ENCODE measurements around the gene KRT14.
"Not testable (repeated sequence)": the region's sequence is repeated elsewhere in the genome, so short reads cannot be mapped to it uniquely, and the experiment has no call there.

Gene KRT14

DNA sequence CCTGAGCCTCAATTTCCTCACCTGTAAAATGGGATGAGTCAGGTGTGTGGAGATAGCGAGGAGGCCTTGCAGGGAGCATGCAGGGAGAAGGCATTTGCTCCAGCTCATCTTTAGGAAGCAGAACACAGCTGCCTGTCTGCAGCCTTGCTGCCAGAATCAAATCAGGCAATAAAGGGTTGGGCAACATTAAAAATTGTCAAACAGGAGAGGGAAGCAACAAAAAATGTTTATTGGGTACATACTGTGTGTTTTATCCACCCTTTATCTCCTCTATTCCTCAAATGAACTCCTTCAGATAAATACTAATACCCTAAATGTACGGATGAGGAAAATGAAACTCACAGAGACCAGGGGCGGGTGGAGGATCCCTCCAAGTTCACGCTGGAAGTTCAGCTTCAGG, 13.6 kb upstream of the KRT14 start:
- DNase-seq = no peak

DNA sequence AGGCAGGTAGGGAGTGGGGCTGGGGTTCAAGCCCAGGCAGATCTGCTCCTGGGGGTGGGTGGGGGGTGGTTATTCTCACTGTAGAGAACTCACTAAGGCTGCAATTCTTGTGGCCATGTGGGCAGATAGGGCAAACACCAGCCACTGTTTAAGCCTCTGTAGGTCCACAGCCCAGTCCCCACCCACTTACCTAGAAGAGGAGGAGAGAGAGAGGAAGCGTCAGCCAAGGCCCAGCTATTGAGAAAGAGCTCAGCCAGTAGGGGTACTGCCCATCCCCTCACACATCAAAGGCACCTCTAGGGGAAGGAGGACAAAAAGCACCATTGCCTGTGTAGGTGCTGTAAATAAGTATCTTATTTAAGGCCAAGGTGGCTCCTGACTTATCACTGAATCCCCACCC, 13.0 kb upstream of the KRT14 start:
- DNase-seq = no peak

DNA sequence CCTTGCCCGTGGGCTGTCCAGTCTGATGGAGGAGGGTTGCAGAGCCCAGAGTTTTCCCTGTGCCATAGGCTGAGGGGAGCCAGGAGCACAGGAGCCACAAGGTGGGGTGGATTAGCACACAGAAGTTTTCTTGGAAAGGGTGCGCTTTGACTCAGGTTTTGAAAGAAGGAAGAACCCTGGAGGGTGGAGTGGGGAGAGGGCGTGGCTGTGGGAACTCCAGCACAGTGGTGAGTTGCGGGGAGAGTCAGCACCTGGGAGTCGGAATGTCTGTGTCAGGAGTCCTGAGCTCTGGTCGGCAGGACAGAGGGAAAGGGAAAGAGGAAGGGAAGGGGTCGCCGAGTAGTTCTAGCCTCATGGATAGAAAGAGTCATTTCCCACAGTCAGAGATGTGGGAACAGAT, 8.9 kb upstream of the KRT14 start:
- no peak for DNase-seq

DNA sequence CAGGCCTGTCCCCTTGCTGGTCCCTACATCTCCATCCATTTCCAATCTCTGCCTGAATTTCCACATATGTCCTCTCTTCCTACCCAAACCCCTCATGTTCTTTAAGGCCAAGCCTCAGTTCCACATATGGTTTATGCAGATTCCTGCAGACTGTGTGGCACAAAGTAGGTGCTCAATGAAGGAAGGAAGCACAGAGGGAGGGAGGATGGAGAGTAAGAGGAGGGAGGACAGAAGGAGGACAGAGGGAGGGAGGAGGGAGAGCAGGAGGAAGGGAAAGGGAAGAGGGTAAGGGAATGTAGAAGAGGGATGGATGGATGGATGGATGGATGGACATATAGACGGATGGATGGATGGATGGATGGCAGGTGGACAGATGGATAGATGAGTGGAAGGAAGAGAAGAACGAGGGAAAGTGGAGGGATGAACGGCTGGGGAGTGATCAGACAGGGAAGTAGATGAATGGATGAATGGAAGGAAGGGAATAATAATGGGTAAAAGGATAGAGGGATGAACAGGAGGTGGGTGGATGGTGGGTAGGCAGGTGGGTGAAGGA, 7.7 kb upstream of the KRT14 start:
- no peak for DNase-seq

DNA sequence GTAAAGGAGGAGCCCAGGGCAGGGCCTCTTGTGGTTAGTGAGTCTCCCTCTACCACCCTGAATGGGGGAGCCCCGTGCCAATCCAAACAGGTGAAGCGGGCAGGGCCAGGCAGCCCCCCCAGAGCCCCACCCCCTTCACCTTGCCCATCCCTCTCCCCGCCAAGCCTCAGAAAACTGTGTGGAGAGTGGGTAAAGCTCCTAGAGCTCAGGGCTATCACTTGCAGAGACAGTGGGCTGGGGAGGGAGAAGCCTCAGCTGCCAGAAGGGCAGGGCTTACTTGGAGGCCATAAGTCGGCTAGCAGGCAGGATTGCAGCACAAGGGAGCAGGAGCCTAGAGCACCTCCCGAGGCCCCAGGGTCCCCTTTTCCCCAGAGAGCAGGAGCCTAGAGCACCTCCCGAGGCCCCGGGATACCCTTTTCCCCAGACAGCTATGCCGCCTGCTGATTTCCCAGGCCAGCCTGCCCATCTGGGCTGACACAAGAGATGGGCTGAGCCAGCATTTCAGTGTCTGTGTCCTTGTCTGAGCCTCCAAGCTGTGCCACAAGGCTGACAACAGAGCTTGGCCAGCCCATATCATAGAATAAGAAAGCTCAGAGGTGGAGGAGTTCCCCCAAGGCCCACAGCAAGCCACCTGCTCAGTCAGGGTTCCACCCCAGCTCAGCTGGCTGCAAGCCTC, 6.7 kb upstream of the KRT14 start:
- DNase-seq = no peak

DNA sequence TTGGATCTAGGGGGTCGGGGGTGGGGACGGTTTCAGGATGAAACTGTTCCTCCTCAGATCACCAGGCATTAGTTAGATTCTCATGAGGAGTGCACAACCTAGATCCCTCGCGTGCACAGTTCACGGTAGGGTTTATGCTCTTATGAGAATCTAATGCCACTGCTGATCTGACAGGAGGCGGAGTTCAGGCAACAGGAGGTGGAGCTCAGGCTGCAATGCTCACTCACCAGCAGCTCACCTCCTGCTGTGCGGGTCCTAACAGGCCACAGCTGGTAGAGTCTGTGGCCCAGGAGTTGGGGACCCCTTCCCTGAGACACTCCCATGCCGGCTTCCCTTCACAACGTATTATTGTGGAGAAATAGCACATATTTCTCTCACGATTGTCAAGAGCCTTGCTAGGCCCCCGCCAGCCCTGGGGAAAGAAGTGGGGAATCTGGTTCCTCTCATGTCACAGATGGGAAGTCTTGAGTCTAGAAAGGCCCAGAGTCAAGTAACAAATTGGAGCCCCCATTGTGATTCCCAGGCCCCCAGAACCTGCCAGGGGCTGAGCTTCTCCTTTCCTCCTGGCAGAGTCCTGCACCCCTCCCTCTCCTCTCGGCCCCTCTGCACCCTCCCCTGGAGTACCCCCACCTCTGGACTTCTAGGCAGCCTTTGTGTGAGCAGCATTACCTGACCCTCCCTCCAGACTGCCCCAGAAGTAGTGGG, 6.1 kb upstream of the KRT14 start:
- no peak for DNase-seq

DNA sequence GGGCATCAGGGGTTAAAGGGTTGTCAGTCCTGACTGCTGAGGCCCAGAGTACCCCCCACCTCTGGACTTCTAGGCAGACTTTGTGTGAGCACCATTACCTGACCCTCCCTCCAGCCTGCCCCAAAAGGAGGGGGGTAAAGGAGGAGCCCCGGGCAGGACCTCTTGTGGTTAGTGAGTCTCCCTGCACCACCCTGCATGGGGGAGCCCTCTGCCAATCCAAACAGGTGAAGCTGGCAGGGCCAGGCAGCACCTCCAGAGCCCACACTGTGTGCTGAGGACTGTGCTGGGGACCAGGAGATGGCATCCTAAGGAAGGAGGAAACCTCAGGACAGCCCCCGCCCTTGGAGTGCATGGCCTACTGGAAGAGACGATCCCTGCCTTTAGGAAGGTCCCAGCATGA, 2.6 kb upstream of the KRT14 start:
- DNase-seq = no peak

DNA sequence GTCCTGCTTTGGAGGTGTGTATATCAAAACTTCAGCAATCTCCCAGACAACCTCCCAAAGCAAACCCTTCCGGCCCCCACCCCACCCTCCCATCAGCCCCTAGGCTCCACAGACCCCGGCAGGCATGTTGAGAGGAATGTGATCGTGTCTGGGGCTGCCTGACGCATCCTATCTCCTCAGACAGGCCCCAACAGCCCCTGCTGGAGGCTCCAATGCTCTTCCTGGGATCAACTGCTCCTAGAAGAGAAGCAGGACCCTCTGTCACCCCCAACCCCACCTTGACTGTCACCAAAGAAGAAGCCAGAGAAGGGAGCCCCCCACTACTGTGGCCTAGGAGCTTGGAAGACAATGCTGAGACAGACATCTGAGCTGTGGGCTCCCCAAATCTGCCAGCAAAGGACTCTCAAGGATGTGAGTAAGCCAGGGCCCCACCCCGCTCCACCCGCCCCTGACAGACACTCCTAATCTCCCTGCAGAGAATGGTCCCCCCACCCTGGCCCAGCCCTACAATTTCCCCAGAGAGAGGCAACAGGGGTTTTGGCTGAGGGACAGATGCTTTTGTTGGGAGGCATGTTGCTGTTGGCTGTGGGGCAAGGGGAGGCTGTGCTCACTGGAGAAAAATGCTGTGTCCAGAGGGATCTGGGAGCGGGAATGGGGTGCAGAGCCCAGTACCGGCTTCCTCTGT, 1.6 kb upstream of the KRT14 start:
- no peak for DNase-seq

DNA sequence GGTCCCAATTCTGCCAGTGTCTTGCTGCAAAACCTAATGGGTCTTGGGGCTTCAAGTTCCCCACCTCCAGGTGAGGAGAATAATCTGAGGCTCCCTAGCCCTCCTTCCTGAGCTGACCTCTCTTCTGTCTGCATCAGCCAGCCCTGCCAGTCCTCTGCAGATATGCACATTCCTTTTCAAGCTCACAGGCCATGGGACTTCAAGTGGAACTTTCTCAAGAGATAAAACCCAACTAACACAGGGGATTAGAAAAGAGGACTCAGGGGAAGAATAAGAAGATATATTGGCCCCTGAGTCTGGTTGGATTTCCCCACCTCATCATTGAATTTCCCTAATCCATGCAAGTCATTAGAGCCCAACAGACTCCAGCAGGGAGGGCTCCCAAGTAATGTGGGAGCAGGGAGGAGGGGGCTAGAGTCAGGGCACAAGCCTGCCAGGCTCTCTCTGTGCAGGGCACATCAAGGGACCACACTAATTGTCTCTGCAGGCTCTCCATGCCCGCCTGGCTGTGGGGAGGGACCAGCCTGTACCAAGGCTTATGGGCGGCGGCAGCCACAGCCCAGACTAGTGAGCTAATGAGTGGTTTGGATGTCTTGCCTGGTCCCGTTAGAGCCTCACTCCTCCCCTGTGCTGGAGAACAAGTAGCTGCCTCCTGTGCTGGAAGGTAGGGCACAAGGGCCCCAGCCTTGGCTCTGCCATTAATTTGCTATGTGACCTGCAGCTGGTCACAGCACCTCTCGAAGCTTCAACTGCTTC, 1.2 kb downstream of the KRT14 start:
- DNase-seq = no peak

DNA sequence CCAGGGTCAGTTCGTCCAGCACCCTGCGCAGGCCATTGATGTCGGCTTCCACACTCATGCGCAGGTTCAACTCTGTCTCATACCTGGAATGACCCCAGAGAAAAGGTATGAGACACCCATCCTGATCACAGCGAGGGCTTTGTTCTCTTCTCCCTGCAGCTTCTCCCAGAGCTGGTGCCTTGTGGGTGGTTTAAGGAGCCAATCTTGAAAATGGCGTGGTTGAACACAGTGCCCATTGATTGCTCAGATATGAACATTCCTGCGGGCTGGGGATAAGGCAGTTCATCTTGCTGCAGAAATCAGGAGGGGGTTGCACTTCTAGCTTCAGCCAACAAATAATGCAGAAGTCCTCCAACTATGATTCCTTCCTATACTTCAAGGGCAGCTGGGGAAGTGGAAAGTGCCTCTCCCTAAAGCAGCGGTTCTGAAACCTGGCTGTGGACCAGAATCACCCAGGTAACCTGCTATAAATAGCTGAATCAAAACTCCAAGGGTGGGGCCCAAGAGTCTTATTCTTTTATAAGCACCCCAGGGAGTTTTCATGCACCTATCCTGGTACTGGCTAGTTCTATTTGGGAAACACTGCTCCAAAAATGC, 2.3 kb downstream of the KRT14 start:
- not testable (repeated sequence) for DNase-seq

DNA sequence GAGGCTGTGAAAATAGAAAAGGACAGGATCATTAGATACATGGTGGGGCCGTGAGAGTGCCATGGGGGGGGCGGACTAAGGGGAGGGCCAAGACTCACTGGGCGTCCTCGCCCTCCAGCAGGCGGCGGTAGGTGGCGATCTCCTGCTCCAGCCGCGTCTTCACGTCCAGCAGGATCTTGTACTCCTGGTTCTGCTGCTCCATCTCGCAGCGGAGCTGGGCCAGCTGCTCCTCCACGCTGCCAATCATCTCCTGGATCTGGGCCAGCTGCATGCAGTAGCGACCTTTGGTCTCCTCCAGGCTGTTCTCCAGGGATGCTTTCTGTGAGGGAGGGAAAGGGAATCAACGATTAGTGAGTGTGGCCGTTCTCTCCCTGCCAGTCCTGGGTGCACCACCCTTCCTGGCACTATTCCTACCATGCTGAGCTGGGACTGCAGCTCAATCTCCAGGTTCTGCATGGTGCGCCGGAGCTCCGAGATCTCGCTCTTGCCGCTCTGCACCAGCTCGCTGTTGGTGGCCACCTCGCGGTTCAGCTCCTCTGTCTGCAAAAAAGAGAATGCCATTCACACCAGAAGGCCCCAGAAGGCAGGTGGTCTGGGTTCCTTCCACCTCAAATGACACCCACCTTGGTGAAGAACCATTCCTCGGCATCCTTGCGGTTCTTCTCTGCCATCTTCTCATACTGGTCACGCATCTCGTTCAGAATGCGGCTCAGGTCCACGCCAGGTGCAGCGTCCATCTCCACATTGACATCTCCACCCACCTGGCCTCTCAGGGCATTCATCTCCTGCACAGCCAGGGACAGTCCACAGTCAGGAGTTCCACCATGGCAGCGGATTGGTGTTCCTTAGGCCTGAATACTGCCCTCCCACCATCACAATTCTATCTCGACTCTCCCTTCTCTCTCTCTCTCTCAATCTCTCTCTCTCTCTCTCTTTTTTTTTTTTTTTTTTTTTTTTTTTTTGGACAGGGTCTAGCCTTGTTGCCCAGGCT, 3.3 kb downstream of the KRT14 start:
- DNase-seq = no peak

DNA sequence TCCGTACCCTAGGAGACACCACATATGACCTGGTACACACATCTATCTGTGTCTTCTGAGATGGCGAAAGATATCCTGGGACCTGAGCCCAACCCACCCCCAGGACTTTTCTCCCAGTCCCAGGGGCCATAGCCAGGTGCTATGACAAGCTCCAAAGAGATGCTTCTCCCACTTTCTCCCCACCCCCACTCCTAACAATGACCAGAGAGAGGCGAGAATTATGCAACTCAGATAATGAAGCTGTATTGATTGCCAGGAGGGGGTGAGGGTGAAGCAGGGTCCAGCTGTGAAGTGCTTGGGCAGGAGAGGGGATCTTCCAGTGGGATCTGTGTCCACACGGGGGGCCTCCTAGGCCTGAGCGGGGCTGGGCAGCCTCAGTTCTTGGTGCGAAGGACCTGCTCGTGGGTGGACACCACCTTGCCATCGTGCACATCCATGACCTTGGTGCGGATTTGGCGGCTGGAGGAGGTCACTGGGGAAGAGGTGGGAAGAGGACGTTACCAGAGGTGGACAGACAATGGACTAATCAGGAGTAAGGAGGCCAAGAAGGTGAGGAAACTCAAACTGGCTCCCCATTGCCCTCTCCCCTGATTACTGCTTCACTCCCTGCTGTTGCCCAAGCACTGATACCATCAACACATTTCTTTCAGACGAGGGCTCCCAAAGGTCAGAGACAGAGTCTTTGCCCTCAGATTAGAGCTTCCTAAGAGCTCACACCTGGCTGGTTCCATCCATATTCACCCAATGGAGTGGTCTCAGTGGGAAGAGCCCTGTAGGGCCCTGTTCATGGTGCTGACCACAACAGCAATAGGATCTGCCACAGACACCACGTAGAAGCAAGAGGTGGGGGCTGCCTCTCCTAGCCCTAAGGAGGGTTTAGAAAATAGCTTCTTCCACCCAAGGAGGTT, 4.4 kb downstream of the KRT14 start:
- DNase-seq = not testable (repeated sequence)

DNA sequence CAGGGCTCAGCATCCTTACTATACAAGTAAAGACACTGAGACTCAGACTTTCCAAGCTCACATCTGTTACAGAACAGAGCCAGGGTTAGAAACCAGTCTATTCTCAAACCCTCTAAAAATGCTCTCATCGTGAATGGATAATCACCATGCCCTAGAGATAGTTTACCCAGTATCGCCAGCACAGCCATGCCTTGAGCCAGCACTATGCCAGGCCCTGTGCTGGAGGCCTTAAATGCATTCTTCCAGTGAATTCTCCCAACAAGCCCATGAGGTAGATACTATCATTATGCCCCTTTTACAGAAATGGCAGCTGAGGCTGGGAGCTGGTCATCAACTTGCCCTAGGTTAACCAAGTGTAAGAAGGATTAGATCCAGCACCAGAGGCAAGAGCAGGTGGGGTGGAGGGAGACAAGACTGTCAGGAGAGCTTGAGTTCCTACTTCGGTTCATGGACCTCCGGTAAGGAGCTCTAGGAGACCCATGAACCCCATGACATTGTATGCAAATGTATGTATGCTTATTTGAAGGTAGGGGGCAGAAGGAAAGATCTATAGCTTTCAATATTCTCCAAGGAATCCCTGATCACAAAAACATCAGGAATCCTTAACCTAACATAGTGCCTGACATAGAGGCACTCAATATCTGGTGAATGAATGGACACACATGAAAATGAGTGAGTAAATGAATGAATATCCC, 5.2 kb downstream of the KRT14 start:
- DNase-seq = no peak

DNA sequence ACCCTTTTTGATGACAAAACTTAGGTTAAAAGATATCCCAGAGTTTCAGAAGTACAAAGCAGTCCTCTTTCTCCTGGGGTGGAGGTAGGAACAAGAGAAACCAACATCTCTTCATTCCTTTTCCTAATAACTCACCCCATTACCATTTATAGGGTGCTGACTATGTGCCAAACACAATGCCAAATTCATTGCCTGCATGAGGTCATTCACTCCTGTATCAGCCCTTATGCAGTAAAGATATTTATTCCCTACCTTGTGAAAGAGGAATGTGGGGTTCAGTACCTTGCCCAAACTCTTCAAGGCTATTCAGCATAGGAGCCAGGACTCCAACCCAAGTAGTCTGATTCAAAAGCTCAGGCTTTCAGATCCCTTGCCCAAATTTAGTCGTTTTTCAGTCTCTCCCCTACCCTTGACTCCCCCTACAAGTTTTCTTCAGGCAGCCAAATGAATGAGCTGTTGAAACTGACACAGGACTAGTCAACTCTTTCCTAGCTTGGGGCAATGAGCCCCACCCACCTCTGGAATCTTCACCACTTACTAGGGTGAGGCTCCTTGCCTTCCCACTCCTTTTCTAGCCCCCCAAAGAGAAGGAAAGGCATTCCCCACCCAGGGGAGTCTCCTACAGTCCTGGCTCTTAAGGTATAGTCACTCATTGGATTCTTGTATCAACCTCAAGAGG, 5.9 kb downstream of the KRT14 start:
- DNase-seq = no peak

DNA sequence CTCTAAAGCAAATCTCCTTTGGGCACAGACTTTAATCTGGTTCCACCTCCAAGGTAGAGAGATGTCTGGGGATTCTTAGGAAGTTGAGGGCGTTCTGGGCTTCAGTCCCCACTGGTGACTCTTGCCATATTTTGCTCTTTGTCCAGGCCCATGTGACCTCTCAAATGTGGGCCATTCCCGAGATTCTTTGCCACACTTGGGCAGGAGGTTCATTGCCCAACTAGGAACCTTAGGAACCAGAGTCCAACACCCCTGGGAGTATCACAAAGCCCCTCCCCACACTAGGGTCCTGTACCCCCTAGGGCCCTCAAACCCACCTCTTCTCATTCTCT, 6.5 kb downstream of the KRT14 start:
- DNase-seq = no peak

DNA sequence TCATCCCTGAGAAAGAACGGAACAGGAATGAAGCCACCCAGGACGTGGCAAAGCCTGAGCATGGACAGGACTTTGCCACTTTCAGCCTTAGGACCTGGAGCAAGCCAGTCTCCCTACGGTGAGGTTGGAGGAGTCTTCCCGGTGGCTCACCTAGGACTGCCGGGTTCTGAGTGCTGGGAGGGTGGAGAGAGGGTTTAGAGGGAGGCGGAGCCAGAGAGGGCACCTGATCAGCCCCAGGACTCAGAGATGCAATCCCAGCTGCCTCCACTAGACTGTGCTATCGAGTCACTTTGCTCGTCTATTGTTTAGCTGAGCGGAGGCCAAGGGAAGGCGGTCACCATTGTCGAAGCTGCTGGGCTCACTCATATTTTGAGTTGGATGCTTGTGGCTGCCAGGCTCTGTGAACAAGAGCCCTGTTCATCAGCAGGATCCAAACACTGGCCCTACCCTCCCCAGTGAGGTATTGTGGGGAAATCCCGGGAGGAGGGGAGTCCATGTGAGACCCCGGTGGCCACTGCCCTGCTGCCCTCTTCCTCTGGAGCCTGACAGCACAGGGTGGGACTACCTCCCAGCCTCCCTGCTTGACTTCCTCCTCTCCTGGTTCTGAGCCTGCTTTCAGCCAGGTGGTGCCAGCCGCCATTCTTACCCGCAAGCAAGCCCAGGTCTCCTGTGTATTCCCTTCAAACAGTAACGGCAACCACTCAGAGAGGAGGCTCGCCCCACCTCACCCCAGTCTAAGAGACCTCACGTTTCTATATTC, 7.0 kb downstream of the KRT14 start:
- peak; percentile 86 to 88 for DNase-seq

DNA sequence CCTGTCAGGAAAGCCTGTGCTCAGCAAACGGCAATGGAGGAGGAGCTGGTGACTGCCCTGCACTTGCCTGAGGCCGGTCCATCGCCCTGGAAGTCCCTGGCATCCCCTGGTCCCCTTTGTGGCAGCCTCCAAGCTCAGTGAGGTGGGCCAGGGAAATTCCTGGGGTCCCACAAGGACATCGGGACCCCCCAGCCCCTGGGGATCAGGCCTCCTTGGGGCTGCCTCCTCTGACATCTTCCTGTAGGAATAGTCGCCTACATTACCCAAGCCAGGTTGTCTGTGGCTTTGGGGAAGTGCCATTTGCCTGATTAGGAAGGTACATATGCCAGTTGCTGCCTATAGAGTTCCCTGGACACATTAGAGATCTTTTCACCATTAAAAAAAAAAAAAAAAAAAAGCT, 7.7 kb downstream of the KRT14 start:
- no peak for DNase-seq

DNA sequence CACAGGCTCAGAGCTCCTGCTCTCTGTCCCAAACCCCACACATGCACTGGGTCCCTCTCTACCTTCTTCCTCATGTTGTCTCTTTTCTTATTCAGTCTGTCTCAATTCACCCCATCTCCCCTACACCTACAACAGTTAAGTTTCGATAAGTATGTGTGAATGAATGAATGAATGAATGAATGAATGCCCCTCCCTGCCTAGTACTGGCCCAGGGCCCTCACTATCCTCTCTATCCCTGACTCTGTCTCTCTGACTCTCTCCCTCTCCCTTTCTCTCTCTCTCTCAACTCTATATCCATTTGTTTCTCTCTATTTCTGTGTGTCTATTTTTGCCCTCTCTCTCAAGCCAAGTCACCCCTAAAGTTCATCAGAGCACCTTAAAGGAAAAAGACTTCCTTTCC, 8.2 kb downstream of the KRT14 start:
- DNase-seq = no peak

Data from activated CD4-positive, alpha-beta T cell treated with anti-CD3 and anti-CD28 coated beads, Interleukin-2, amount 50 U/mL, for 48 hours (primary cell).